ENCODE measurements around the gene APAF1. TPM values are rescaled to one million over a fixed set of nuclear protein-coding genes. Genes with fewer than 3 reads are reported as not detected.

APAF1 gene
- total and polyA plus RNA-seq, 2 of the 13 experiments (the other 11 are each of a cell fraction or from before 2014, with no cell fraction given) = 6.0 to 13.0 TPM

- TF ChIP-seq ZBTB40 (IDR thresholded peaks at IDR 0.05) (no peak), ZBTB40 (CRISPR knock-in tag; IDR thresholded peaks at IDR 0.05) (no peak; the same call in 1 of the 2 replicates), BATF2 (CRISPR knock-in tag; IDR thresholded peaks at IDR 0.05) (no peak), ZNF224 (CRISPR knock-in tag; IDR thresholded peaks at IDR 0.05) (no peak), CBX5 (CRISPR knock-in tag; IDR thresholded peaks at IDR 0.05; ENCODE audit: borderline replicate concordance) (0 out of 2 replicates have a peak, but pooled peaks have one; percentile 44), ZNF276 (CRISPR knock-in tag; IDR thresholded peaks at IDR 0.05; ENCODE audit: low read depth) (no peak), KLF9 (CRISPR knock-in tag; IDR thresholded peaks at IDR 0.05; ENCODE audit: low read depth) (peak; percentile 69; the same call in 1 of the 2 replicates), ZNF687 (CRISPR knock-in tag; IDR thresholded peaks at IDR 0.05) (peak; percentile 64), ZNF430 (CRISPR knock-in tag; IDR thresholded peaks at IDR 0.05) (peak; percentile 56; the same call in 1 of the 2 replicates), IRF2 (CRISPR knock-in tag; IDR thresholded peaks at IDR 0.05) (0 out of 2 replicates have a peak, but pooled peaks have one; percentile 13), YY1 (IDR thresholded peaks at IDR 0.05; ENCODE audit: insufficient read depth, insufficient replicate concordance, low read depth, low read length) (peak; percentile 9), MTA1 (CRISPR knock-in tag; IDR thresholded peaks at IDR 0.05; ENCODE audit: borderline replicate concordance) (no peak)
Measured at GRCh38 chr12:98644712-98645571, at the start of gene APAF1, which contains the start of gene IKBIP (continued).
